ENCODE data around the gene TJP3.

GRCh38 chr19:3796358-3796757 lies 88.2 kb downstream of the TJP3 start:
- no peak for TF ChIP-seq POLR2A (IDR thresholded peaks at IDR 0.05)
- no peak for TF ChIP-seq CTCF (IDR thresholded peaks at IDR 0.05)
